Smooth muscle cell (in vitro differentiated cells): ENCODE results near the gene BCAR3. TPM values are rescaled to one million over a fixed set of nuclear protein-coding genes. Genes with fewer than 3 reads are reported as not detected.

Experiments used
- DNase-seq: peaks from one replicate; lab custom pipeline; 2025; ENCODE audit not compliant: unreplicated experiment; lab: John Stamatoyannopoulos, UW
- H2AFZ ChIP-seq: fragments of 200-600 bp; sonication (generic); 2 replicates; pipeline ENCODE4 v1.6.0; 2016; ENCODE audit warnings: antibody characterized with exemption, low read depth, mild to moderate bottlenecking
- H3F3A ChIP-seq: fragments of 200-600 bp; sonication (generic); 2 replicates; pipeline ENCODE4 v1.6.0; 2017; ENCODE audit warnings: antibody characterized with exemption, low read depth
- H3K27ac ChIP-seq: fragments of 200-600 bp; sonication (generic); 2 replicates; pipeline ENCODE4 v1.5.1; 2016; ENCODE audit warnings: low read depth, mild to moderate bottlenecking
- H3K27me3 ChIP-seq: fragments of 200-600 bp; sonication (generic); 2 replicates; pipeline ENCODE4 v1.6.1; 2016; ENCODE audit warnings: low read depth, mild to moderate bottlenecking
- H3K36me3 ChIP-seq: fragments of 200-600 bp; sonication (generic); 2 replicates; pipeline ENCODE4 v1.5.1; 2016; ENCODE audit warnings: low read depth
- H3K4me1 ChIP-seq: fragments of 200-600 bp; sonication (generic); 2 replicates; pipeline ENCODE4 v1.5.1; 2016; ENCODE audit warnings: low read depth
- H3K4me2 ChIP-seq: fragments of 200-600 bp; sonication (generic); 2 replicates; pipeline ENCODE4 v1.6.0; 2016; ENCODE audit warnings: mild to moderate bottlenecking
- H3K4me3 ChIP-seq: fragments of 200-600 bp; sonication (generic); 2 replicates; pipeline ENCODE4 v1.5.1; 2016; ENCODE audit warnings: mild to moderate bottlenecking
- H3K79me2 ChIP-seq: fragments of 200-600 bp; sonication (generic); 2 replicates; pipeline ENCODE4 v1.6.0; 2016; ENCODE audit warnings: low read depth, mild to moderate bottlenecking
- H3K9ac ChIP-seq: fragments of 200-600 bp; sonication (generic); 2 replicates; pipeline ENCODE4 v1.6.0; 2016; ENCODE audit warnings: low read depth
- H3K9me3 ChIP-seq: fragments of 200-600 bp; sonication (generic); replicated peaks from 2 replicates; pipeline ENCODE4 v1.5.1; 2016; ENCODE audit warnings: low read depth
- H4K20me1 ChIP-seq: fragments of 200-600 bp; sonication (generic); 2 replicates; pipeline ENCODE4 v1.6.0; 2016; ENCODE audit warnings: low read depth
- CTCF ChIP-seq: fragments of 200-600 bp; sonication (generic); IDR thresholded peaks from 2 replicates; pipeline ENCODE4 v1.5.1; 2017; ENCODE audit warnings: borderline replicate concordance, mild to moderate bottlenecking, antibody characterized with exemption; ENCODE audit not compliant: insufficient read depth, poor library complexity, severe bottlenecking
- WGBS: methylation state at CpG from one replicate; pipeline ENCODE4 v1.1.7; 2016; ENCODE audit warnings: low lambda C conversion rate; 5-methylcytosine and 5-hydroxymethylcytosine counted together
- polyA plus RNA-seq: library from polyadenylated mRNA; unstranded; fragments of >200 nt; fragmentation: Nextera tagmentation; extraction: Ambion mirVana; gene quantifications from 2 replicates; pipeline ENCODE4 v1.2.1, GENCODE V29; 2016
- total RNA-seq: library from RNA; depleted of rRNA; stranded (reverse); fragments of >200 nt; gene quantifications from 2 replicates; pipeline ENCODE4 v1.2.3, GENCODE V29; 2014

Gene BCAR3
- total and polyA plus RNA-seq, 2 experiments from 2014 or later = 21.4 to 24.9 TPM

GRCh38 chr1:93522721-93523120 is 158.9 kb downstream of the BCAR3 start:
- H3F3A ChIP-seq = no peaks in the 10 kb centered on the region
- H3K27ac ChIP-seq = no peak overlapping the region
- 96% methylated on average over 4 of the region's 4 CpGs for WGBS
- H3K27me3 ChIP-seq = no peaks in the 10 kb centered on the region
- H3K4me2 ChIP-seq = no peak overlapping the region
- H3K4me1 ChIP-seq = no peaks in the 10 kb centered on the region
- no peak overlapping the region for H3K9ac ChIP-seq
- DNase-seq = no peak
- H3K4me3 ChIP-seq = no peak overlapping the region
- H3K79me2 ChIP-seq = peaks cover 26% of the 10 kb centered on the region
- H3K9me3 ChIP-seq = no peaks in the 10 kb centered on the region
- H3K36me3 ChIP-seq = no peaks in the 10 kb centered on the region
- no peak overlapping the region for H2AFZ ChIP-seq
- peaks cover 46% of the 10 kb centered on the region for H4K20me1 ChIP-seq
- no peak for TF ChIP-seq CTCF

- no peak overlapping the region for H3K27ac ChIP-seq
- H3K36me3 ChIP-seq = no peaks in the 10 kb centered on the region
- no peak overlapping the region for H3K9ac ChIP-seq
- H3K4me3 ChIP-seq = no peak overlapping the region
- H3K27me3 ChIP-seq = no peaks in the 10 kb centered on the region
- H2AFZ ChIP-seq = no peak overlapping the region
- H3K79me2 ChIP-seq = peaks cover 26% of the 10 kb centered on the region
- TF ChIP-seq CTCF = no peak
- H4K20me1 ChIP-seq = peaks cover 55% of the 10 kb centered on the region
- H3K4me2 ChIP-seq = no peak overlapping the region
- H3K4me1 ChIP-seq = no peaks in the 10 kb centered on the region
- no peak for DNase-seq
- no peaks in the 10 kb centered on the region for H3F3A ChIP-seq
- WGBS = 100% methylated on average over 2 of the region's 2 CpGs
- no peaks in the 10 kb centered on the region for H3K9me3 ChIP-seq
Measured at GRCh38 chr1:93521618-93522017, 160.0 kb downstream of the BCAR3 start.

GRCh38 chr1:93519199-93519829 is 162.3 kb downstream of the BCAR3 start:
- no peaks in the 10 kb centered on the region for H3F3A ChIP-seq
- no peaks in the 10 kb centered on the region for H3K27me3 ChIP-seq
- H3K4me2 ChIP-seq = no peak overlapping the region
- H2AFZ ChIP-seq = no peak overlapping the region
- H3K9ac ChIP-seq = no peak overlapping the region
- no peak for TF ChIP-seq CTCF
- DNase-seq = no peak
- no peak overlapping the region for H3K4me3 ChIP-seq
- H3K36me3 ChIP-seq = no peaks in the 10 kb centered on the region
- no peaks in the 10 kb centered on the region for H3K9me3 ChIP-seq
- WGBS = 70% methylated on average over 3 of the region's 3 CpGs
- no peaks in the 10 kb centered on the region for H3K4me1 ChIP-seq
- peaks cover 26% of the 10 kb centered on the region for H3K79me2 ChIP-seq
- H3K27ac ChIP-seq = peak overlapping the region; percentile 53
- peaks cover 58% of the 10 kb centered on the region for H4K20me1 ChIP-seq

- Histone ChIP-seq H3K9me3 (no peaks in the 10 kb centered on the region), H3K36me3 (no peaks in the 10 kb centered on the region), H3K79me2 (peaks cover 26% of the 10 kb centered on the region), H3K9ac (no peak overlapping the region), H4K20me1 (peaks cover 54% of the 10 kb centered on the region), H3K4me1 (no peaks in the 10 kb centered on the region), H3K4me2 (no peak overlapping the region), H2AFZ (no peak overlapping the region), H3K4me3 (no peak overlapping the region), H3K27me3 (no peaks in the 10 kb centered on the region), H3F3A (no peaks in the 10 kb centered on the region), H3K27ac (peak overlapping the region; percentile 53)
- no peak for TF ChIP-seq CTCF
- no peak for DNase-seq
Measured at GRCh38 chr1:93518516-93518915, 163.1 kb downstream of the BCAR3 start.
